ENCODE measurements around the gene ANKHD1. TPM values are rescaled to one million over a fixed set of nuclear protein-coding genes. Genes with fewer than 3 reads are reported as not detected.
A peak's percentile ranks its signal among the peaks of the same experiment; 100 is the strongest.

ANKHD1 gene
- total RNA-seq, 2 donors from 2014 or later, result 114 to 131 TPM

DNA sequence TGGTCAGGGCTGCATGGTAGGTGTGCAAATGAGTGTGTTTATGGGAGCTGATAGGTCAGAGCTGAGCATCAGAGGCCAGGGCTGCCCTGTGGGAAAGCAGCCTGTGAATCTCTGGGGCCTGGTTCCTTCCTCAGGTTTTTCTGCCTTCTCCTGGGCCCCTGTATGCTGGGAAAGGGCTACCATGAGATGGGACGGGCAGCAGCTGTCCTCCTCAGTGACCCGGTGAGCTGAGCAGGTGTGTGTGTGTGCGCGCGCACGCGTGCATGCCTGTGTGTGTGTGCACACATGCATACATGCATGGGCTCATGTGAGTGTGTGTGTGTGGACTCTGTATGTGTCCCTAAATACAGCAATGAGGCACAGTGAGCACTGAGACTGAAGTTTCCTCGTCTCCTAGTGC lies 39.3 kb upstream of the ANKHD1 start:
- Histone ChIP-seq H3K4me1 (peaks cover 16% of the 10 kb centered on the region), H3K4me3 (no peak overlapping the region), H3K27me3 (no peaks in the 10 kb centered on the region), H3K27ac (no peak overlapping the region), H3K9me3 (no peaks in the 10 kb centered on the region), H3K36me3 (replicated peaks in 1 of 2; ENCODE audit: insufficient read depth in 1 of 2, low read depth in 2 of 2) (no peaks in the 10 kb centered on the region)
- TF ChIP-seq, protein P1, sequence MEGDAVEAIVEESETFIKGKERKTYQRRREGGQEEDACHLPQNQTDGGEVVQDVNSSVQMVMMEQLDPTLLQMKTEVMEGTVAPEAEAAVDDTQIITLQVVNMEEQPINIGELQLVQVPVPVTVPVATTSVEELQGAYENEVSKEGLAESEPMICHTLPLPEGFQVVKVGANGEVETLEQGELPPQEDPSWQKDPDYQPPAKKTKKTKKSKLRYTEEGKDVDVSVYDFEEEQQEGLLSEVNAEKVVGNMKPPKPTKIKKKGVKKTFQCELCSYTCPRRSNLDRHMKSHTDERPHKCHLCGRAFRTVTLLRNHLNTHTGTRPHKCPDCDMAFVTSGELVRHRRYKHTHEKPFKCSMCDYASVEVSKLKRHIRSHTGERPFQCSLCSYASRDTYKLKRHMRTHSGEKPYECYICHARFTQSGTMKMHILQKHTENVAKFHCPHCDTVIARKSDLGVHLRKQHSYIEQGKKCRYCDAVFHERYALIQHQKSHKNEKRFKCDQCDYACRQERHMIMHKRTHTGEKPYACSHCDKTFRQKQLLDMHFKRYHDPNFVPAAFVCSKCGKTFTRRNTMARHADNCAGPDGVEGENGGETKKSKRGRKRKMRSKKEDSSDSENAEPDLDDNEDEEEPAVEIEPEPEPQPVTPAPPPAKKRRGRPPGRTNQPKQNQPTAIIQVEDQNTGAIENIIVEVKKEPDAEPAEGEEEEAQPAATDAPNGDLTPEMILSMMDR (IDR thresholded peaks at IDR 0.05), result no peak
- TF ChIP-seq POLR2A (IDR thresholded peaks at IDR 0.05), result no peak
- DNase-seq (no peak), ATAC-seq (no peak)
- WGBS, 2 donors, result 71 to 75% methylated on average over 8 of the region's 8 CpGs
- intact Hi-C loops (cut with DNase I), result no loop called here

DNA sequence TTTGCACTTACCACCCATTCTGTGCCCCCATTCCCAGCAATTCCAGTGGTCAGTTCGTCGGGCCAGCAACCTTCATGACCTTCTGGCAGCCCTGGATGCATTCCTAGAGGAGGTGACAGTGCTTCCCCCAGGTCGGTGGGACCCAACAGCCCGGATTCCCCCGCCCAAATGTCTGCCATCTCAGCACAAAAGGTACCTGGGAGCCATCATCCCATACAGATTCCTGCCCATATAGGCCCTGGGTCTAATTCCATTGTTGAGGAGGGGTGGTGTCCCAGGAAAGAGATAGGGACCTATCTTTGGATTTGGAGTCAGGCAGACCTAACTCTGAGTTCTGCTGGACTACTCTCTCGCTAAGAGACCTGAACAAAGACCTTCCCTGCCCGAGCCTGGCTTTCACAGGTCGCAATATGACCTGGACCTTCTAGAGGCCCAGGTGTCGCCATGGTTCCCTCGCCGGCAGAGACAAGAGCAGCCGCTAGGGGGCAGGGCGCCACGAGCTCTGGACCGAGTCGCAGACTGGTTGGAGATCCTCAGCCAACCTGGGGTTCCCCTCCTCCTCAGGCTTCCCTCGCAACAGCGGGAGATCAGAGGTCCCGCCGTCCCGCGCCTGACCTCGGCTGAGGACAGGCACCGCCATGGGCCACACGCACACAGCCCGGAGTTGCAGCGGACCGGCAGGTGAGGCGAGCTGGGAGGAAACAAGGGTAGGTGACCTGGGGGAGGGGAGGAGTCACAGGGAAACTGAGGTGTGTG lies 38.6 kb upstream of the ANKHD1 start:
- TF ChIP-seq, protein P1 (IDR thresholded peaks at IDR 0.05), result peak; percentile 83 to 97 (median 90)
- TF ChIP-seq POLR2A (IDR thresholded peaks at IDR 0.05), result no peak
- Histone ChIP-seq H3K27me3 (no peaks in the 10 kb centered on the region), H3K27ac (no peak overlapping the region), H3K4me3 (no peak overlapping the region), H3K4me1 (peaks cover 9% of the 10 kb centered on the region), H3K9me3 (no peaks in the 10 kb centered on the region), H3K36me3 (replicated peaks in 1 of 2; ENCODE audit: insufficient read depth in 1 of 2, low read depth in 2 of 2) (no peaks in the 10 kb centered on the region)
- ATAC-seq (peak; percentile 91), DNase-seq (peak; percentile 82 to 87 (median 85))
- intact Hi-C loops (cut with DNase I), result no loop called here
- 9 to 100% methylated on average over 2 to 29 of the region's 29 CpGs for WGBS, 2 donors

DNA sequence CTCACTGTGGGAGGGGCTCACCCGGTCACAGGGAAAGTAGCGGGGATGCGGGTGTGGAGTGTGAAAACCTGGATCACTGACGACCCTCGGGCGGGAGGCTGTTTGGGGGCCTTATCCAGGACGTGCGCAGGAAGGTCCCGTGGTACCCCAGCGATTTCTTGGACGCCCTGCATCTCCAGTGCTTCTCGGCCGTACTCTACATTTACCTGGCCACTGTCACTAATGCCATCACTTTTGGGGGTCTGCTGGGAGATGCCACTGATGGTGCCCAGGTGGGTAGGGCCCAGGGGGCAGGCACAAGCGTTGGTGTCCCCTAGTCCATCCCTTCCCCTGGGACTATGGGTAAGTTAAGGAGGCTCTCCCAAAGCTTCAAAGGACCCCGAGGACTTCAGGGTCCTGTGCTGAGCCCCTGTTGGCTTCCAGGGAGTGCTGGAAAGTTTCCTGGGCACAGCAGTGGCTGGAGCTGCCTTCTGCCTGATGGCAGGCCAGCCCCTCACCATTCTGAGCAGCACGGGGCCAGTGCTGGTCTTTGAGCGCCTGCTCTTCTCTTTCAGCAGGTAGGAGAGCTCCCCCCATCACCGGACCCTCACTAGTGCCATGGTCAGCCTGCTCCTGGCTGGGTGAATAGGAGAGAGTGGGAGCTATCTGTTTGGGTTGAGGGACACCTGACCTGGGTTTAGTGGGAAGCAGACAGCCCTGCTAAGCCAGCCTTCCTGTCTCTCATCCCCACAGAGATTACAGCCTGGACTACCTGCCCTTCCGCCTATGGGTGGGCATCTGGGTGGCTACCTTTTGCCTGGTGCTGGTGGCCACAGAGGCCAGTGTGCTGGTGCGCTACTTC lies 37.8 kb upstream of the ANKHD1 start:
- Histone ChIP-seq H3K36me3 (replicated peaks in 1 of 2; ENCODE audit: insufficient read depth in 1 of 2, low read depth in 2 of 2) (no peaks in the 10 kb centered on the region), H3K27ac (no peak overlapping the region), H3K4me1 (peaks cover 9% of the 10 kb centered on the region), H3K4me3 (no peak overlapping the region), H3K9me3 (no peaks in the 10 kb centered on the region), H3K27me3 (no peaks in the 10 kb centered on the region)
- no peak for ATAC-seq
- WGBS, 2 donors, result 47 to 81% methylated on average over 4 to 20 of the region's 20 CpGs
- DNase-seq, result no peak
- TF ChIP-seq, protein P1 (IDR thresholded peaks at IDR 0.05), result no peak
- no peak for TF ChIP-seq POLR2A (IDR thresholded peaks at IDR 0.05)
- intact Hi-C loops (cut with DNase I), result no loop called here

DNA sequence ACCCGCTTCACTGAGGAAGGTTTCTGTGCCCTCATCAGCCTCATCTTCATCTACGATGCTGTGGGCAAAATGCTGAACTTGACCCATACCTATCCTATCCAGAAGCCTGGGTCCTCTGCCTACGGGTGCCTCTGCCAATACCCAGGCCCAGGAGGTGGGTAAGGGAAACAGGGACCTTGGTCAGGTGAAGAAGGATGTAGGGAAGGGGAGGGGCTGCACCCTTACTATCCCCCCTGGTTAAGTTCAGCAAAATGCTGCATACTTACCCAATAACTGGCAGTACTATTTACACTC lies 37.2 kb upstream of the ANKHD1 start:
- Histone ChIP-seq H3K36me3 (replicated peaks in 1 of 2; ENCODE audit: insufficient read depth in 1 of 2, low read depth in 2 of 2) (no peaks in the 10 kb centered on the region), H3K9me3 (no peaks in the 10 kb centered on the region), H3K4me3 (no peak overlapping the region), H3K27me3 (no peaks in the 10 kb centered on the region), H3K4me1 (peaks cover 9% of the 10 kb centered on the region), H3K27ac (no peak overlapping the region)
- 83 to 85% methylated on average over 1 to 3 of the region's 3 CpGs for WGBS, 2 donors
- intact Hi-C loops (cut with DNase I), result no loop called here
- no peak for DNase-seq
- TF ChIP-seq, protein P1 (IDR thresholded peaks at IDR 0.05), result no peak
- no peak for TF ChIP-seq POLR2A (IDR thresholded peaks at IDR 0.05)
- no peak for ATAC-seq
